Smooth muscle cell of the brain vasculature (primary cell): ENCODE results near the gene YARS1.
"Not testable (repeated sequence)": the region's sequence is repeated elsewhere in the genome, so short reads cannot be mapped to it uniquely, and the experiment has no call there.

Experiments
- DNase-seq: peaks from one replicate; pipeline ENCODE4 v3.0.0-alpha.2; 2012; ENCODE audit warnings: low read depth, low spot score

Gene YARS1

DNA sequence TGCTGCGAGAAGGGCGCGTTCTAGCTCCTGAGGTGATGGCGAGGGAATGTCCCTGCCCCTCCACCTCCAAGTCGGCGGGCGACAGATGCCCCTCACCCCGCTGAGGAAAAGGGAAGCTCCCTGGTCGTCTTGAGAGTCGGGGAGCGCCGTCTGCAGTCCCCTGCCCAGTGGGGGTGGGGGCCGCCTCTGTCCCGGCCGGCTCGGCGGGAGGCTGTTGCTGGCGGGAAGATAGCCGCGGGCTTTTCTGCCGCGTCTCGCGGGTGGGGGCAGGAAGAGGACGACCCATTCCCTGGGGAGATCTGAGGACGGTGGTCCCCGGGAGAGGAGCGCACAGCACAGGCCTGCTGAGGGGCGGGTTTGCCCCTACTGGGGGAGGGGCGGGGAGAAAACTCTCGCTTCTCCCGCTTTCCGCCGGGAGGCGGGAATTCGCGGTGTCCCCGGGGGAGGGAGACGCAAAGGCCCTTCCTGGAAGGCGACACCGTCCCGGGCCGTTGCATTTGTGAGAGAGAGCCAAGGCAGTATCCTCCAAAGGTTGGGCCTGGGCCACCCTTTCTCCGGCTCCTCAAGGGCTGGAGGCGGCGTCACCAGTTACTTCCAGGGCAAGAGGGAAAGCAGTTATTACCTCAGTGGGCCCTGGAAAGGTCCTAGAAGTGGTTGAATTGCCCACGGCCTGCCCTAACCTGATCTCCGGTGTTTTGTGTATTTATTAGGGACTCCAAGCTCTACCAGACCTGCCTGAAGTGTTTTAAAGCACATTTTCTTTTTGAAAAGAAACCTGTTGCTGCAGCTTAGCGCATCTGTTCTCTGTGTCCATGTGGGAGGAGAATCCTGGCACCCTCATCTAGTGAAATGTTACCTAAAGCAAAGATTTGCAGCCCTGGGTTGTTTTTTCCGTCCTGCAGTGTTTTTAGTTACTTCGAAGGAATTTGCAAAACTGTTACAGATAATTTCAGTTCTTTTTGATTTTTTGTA, 943 bp upstream of the YARS1 start:
- no peak for DNase-seq

DNA sequence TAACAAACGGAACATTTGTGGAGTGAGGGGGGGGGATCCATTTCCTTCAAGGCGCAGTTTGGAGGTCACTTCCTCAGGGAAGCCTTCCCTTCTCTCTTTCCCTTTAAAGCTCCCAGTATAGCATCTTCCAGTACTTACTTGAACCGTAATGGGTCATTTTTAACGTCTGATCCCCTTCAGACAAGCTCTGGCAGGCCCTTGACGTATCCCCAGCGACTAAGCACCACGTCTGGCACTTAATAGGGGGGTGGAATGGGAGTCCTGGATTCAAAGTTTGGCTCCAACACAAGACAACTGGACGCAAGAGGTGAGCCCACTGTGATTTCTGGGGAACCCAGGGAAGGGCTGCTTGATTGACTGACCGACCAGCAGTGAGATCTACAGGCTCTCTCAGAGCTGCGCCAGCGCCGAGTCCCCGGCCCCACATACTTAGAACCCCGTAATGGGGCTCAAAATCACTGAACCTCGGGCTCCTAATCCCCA, 441 bp downstream of the YARS1 start:
- no peak for DNase-seq

DNA sequence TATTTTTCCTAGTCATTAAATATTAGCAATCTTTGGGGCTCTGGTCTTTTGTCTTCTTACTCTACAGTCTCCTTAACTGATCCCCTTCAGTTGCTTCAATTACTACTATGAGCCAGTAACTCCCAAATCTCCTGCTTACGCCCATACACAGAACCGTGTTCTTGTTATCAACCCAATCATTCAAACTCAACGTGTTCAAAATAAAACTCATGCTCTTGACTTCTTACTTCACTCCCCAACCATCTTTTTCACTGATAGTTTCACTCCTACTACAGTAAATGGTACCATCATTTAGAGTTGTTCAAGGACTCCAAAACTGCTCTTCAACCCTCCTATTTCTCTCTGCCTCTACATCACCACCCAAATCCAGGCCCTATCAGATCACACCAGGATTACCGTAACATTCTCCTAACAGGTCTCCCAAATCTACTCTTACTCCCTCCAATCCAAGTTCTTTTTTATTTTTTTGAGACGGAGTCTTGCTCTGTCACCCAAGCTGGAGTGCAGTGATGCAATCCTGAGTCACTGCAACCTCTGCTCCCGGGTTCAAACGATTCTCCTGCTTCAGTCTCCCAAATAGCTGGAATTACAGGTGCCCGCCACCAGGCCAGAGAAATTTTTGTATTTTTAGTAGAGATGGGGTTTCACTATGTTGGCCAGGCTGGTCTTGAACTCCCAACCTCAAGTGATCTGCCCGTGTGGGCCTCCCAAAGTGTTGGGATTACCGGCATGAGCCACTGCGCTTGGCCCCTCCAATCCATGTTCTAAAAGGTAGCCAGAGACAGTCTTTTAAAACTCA, 3.0 kb downstream of the YARS1 start:
- DNase-seq = no peak

GRCh38 chr1:32811917-32812316, 5.2 kb downstream of the YARS1 start:
- DNase-seq = no peak

DNA sequence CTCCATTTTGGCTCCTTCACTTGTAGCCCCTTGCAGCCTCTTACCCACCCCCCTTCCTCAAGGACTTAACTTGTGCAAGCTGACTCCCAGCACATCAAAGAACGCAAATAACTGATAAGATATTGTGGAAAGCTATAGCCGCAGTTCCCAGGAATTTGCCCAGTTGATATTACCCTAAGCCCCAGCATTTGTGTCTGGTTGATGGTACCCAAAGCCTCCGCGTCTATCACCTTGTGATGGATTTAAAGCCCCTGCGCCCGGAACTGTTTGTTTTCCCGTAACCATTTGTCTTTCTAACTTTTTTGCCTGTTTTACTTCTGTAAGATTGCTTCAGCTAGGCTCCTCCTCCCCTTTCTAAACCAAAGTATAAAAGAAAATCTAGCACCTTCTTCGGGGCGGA, 5.9 kb downstream of the YARS1 start:
- no peak for DNase-seq

DNA sequence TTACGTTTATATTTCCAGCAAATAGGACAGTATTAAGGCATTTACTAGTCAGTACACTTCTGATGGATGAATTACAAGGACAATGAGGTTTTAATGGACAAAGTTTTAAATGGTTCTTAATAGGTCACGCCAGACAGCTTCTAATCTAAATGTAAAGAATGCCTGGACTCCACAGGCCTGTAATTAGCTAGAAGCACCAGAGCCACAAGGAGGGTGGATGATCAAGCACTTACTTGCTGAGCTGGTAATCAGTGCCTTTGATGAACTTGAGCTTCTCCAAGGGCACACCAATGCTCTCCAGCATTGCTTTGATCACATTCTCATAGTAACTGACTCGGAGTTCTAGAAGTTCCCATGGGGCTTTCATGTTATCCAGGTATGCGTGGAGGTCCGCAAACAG, 6.8 kb downstream of the YARS1 start:
- DNase-seq = no peak

GRCh38 chr1:32808580-32808979, 8.6 kb downstream of the YARS1 start:
- no peak for DNase-seq

- DNase-seq = no peak
These were observed 10.1 kb downstream of the YARS1 start for GRCh38 chr1:32806910-32807523.

GRCh38 chr1:32806290-32806689, 10.9 kb downstream of the YARS1 start:
- DNase-seq = no peak

GRCh38 chr1:32804460-32804859, 12.7 kb downstream of the YARS1 start:
- not testable (repeated sequence) for DNase-seq

DNA sequence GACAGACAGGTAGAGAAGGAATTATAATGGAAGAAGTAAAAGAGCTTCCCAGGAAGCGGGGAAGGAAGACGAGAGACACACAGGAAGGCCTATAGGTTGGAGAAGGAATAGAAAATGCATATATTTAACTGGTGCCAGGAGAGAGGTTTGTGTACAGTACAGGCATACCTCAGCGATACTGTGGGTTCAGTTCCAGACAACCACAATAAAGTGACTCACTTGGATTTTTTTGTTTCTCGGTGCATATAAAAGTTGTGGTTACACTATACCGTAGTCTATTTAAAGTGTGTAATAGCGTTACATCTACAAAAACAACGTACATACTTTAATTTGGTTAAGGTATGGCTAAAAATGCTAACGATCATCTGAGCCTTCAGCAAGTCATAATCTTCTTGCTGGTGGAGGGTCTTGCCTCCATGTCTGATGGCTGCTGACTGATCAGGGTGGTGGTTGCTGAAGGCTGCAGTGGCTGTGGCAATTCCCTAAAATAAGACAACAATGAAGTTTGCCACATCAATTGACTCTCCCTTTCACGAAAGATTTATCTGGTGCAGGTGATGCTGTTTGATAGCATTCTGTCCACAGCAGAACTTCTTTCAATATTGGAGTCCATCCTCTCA, 16.0 kb downstream of the YARS1 start:
- DNase-seq = no peak

GRCh38 chr1:32798679-32799416, 18.3 kb downstream of the YARS1 start:
- no peak for DNase-seq

GRCh38 chr1:32798191-32798590, 19.0 kb downstream of the YARS1 start:
- peak; percentile 64 for DNase-seq

GRCh38 chr1:32797456-32797855, 19.7 kb downstream of the YARS1 start:
- DNase-seq = no peak

GRCh38 chr1:32795763-32796162, 21.4 kb downstream of the YARS1 start:
- DNase-seq = not testable (repeated sequence)

DNA sequence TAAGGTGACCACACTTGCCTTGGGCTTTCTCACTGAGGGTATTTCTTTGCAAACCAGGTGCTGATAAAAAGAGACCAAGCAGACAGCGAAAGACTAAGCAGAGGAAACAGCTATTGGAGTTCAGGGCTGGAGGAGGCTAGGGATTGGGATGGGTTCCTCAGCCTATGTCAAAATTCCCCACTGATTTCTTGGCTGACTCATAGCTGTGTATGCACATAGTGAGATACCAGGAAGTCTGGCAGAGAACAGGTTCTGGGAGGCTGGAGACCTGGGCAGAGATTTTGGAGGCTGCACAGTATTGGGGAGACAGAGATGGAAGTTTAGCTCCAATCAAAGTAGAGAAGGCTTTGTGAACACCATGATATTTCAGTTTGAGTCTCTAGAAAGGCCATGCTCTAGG, 25.3 kb downstream of the YARS1 start:
- no peak for DNase-seq

- DNase-seq = not testable (repeated sequence)
These were observed 27.8 kb downstream of the YARS1 start for GRCh38 chr1:32789356-32789755.

DNA sequence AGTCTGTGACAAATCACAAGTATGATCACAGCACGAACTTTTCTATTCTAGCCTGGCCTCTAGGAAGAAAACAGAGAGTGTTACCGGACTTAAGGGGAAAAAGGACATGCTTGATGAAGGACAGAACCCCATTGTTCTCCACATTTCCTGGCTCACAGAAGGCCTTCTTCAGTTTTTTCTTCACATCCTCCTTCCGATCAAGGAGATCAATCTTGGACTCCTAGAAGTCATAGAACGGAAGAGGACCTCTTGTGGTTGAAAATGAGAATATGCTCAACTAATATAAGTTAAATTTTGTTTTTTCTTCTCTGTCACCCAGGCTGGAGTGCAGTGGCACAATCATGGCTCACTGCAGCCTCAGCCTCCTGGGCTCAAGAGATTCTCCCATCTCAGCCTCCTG, 30.3 kb downstream of the YARS1 start:
- DNase-seq = no peak

DNA sequence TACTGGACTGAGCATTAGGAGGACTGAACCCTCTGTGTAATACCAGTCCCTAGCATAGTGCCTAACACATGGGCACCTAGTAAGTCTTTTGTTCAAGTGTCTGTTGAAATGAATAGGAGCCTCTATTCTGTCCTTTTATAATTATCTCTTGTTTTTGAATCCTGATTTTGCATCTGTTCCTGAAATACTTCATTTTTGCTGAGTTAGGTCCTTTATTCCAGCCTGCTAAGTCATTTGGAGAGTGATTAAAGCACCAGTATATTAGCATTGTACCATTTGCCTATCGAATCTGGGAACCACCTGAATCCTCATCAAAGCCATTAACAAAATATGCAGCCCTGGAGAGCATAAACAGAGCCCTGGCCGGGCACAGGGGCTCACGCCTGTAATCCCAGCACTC, 32.3 kb downstream of the YARS1 start:
- DNase-seq = no peak

DNA sequence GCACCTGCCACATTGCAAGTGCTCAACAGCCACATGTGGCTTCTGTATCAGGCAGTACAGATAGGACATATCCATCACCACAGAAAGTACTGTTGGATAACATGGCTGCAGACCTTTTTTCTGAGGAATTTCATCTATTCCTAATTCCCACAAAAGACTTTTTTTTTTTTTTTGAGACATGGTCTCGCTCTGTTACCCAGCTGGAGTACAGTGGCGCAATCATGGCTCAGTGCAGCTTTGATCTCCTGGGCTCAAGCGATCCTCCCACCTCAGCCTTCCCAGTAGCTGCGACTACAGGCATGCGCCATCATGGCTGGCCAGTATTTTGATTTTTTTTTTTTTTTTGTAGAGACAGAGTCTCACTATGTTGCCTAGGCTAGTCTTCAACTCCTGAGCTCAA, 33.3 kb downstream of the YARS1 start:
- DNase-seq = no peak

DNA sequence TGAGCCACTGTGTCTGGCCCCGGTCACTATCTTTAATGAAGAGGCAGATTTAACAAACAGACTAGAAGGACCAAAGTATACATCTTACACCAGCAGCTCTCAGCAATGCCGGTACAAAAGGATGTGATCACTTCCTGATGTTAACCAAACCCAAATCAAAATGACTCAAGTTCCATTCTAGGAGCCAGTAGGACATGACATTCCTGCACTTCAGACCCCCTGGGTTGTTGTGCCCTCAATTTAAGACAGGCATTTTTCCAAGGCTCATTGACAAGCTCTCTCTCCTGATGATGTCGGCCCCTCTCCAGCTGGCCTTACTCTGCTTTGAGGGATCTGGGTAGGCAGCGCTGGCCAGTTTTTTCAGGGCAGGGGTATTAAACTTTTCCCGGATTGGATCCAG, 35.1 kb downstream of the YARS1 start:
- DNase-seq = no peak
